SK-N-SH treated with all-trans-retinoic acid at 6 μM for 48 hours (cell line): ENCODE results near the gene CRELD2.

Source experiments
- ATAC-seq: fragments of 200-7000 bp; cut with Tn5 transposase; 3 replicates; pipeline ENCODE4 v1.9.1; 2020; ENCODE audit warnings: mild to moderate bottlenecking, moderate library complexity
- CSDC2 ChIP-seq: fragments of 250-450 bp; sonication (Bioruptor Pico); IDR thresholded peaks from 2 replicates; pipeline ENCODE4 v1.5.0; 2020; ENCODE audit warnings: mild to moderate bottlenecking, moderate library complexity
- ESRRG ChIP-seq: fragments of 250-450 bp; sonication (Bioruptor Pico); IDR thresholded peaks from 2 replicates; pipeline ENCODE4 v1.6.1; 2021; ENCODE audit warnings: mild to moderate bottlenecking
- GLIS3 ChIP-seq: fragments of 250-450 bp; sonication (Bioruptor Pico); IDR thresholded peaks from 2 replicates; pipeline ENCODE4 v1.5.0; 2020; ENCODE audit warnings: mild to moderate bottlenecking, moderate library complexity
- PPARA ChIP-seq: fragments of 250-450 bp; sonication (Bioruptor Pico); IDR thresholded peaks from 2 replicates; pipeline ENCODE4 v1.5.0; 2020; ENCODE audit warnings: mild to moderate bottlenecking, borderline replicate concordance
- SNAI2 ChIP-seq: fragments of 250-450 bp; sonication (Bioruptor Pico); IDR thresholded peaks from 2 replicates; pipeline ENCODE4 v1.5.0; 2020; ENCODE audit warnings: mild to moderate bottlenecking, moderate library complexity
- TCF4 ChIP-seq: fragments of 250-450 bp; sonication (Bioruptor Pico); IDR thresholded peaks from 2 replicates; pipeline ENCODE4 v1.8.0; 2021; ENCODE audit warnings: mild to moderate bottlenecking, moderate library complexity, borderline replicate concordance
- TOX ChIP-seq: fragments of 250-450 bp; sonication (Bioruptor Pico); IDR thresholded peaks from 2 replicates; pipeline ENCODE4 v1.8.0; 2021; ENCODE audit warnings: mild to moderate bottlenecking, moderate library complexity, borderline replicate concordance
- TSHZ2 ChIP-seq: fragments of 250-450 bp; sonication (Bioruptor Pico); IDR thresholded peaks from 2 replicates; pipeline ENCODE4 v1.5.0; 2020; ENCODE audit warnings: mild to moderate bottlenecking, moderate library complexity
- ZC3H10 ChIP-seq: fragments of 250-450 bp; sonication (Bioruptor Pico); IDR thresholded peaks from 2 replicates; pipeline ENCODE4 v1.5.1; 2021; ENCODE audit warnings: mild to moderate bottlenecking, moderate library complexity
- ZFP3 ChIP-seq: fragments of 250-450 bp; sonication (Bioruptor Pico); IDR thresholded peaks from 2 replicates; pipeline ENCODE4 v1.5.0; 2020; ENCODE audit warnings: mild to moderate bottlenecking, moderate library complexity
- ZNF8 ChIP-seq: fragments of 450-650 bp; formaldehyde crosslinking; IDR thresholded peaks from 2 replicates; pipeline ENCODE4 v1.5.0; 2020; ENCODE audit warnings: mild to moderate bottlenecking, moderate library complexity
- TF ChIP-seq, protein P1 (sequence below): fragments of 250-450 bp; sonication (Bioruptor Pico); IDR thresholded peaks from 2 replicates; pipeline ENCODE4 v1.8.0; 2020; ENCODE audit warnings: mild to moderate bottlenecking, moderate library complexity, borderline replicate concordance
- TF ChIP-seq, protein P2 (sequence below): fragments of 250-450 bp; sonication (Bioruptor Pico); IDR thresholded peaks from 2 replicates; pipeline ENCODE4 v1.5.1; 2020; ENCODE audit warnings: low read depth, mild to moderate bottlenecking, moderate library complexity
- TF ChIP-seq, protein P3 (sequence below): fragments of 250-450 bp; sonication (Bioruptor Pico); IDR thresholded peaks from 2 replicates; pipeline ENCODE4 v1.5.1; 2021; ENCODE audit warnings: mild to moderate bottlenecking, moderate library complexity
- TF ChIP-seq, protein P4 (sequence below): fragments of 250-450 bp; sonication (Bioruptor Pico); IDR thresholded peaks from 2 replicates; pipeline ENCODE4 v1.8.0; 2021; ENCODE audit warnings: low read depth, mild to moderate bottlenecking, moderate library complexity, borderline replicate concordance

CRELD2 gene

DNA sequence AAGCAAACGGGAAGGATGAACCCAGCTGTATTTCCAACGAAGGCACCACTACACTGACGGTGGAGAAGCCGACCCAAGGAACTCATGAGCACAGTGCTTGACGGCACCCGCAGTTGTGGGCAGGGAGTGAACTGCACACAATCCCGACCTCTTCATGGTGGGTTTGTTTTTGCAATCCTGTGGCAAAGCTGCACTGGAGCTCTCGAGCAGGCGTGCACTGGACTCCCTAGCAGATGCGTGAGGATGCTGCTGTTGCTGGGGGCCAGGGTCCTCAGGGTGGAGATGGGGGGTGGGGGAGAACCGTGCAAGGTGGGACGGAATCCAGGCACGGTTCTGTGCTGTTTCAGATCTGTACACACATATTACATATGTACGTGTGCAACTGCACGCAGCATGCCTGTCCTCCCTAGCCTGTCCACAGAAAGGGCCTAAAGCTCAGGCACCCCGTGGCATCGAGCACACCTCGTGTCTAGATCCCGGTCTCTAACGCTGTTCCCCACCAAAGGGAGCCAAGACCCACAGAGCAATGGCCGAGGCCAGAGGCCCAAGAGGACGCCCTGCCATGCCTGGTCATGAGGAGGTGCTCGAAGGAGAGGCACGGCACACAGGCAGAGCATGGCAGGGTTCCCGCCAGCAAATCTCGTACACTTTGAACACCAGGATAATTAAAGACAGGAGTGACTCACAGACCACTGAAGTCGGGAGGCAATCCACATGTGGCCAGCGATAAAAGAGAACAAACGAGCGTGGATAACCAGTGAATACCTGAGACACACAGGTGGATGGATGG is 17.8 kb upstream of the CRELD2 start (continued):
- TF ChIP-seq, protein P1, sequence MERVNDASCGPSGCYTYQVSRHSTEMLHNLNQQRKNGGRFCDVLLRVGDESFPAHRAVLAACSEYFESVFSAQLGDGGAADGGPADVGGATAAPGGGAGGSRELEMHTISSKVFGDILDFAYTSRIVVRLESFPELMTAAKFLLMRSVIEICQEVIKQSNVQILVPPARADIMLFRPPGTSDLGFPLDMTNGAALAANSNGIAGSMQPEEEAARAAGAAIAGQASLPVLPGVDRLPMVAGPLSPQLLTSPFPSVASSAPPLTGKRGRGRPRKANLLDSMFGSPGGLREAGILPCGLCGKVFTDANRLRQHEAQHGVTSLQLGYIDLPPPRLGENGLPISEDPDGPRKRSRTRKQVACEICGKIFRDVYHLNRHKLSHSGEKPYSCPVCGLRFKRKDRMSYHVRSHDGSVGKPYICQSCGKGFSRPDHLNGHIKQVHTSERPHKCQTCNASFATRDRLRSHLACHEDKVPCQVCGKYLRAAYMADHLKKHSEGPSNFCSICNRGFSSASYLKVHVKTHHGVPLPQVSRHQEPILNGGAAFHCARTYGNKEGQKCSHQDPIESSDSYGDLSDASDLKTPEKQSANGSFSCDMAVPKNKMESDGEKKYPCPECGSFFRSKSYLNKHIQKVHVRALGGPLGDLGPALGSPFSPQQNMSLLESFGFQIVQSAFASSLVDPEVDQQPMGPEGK (CRISPR knock-in tag), result no peak
- TF ChIP-seq ZC3H10 (CRISPR knock-in tag) (no peak), ESRRG (CRISPR knock-in tag) (no peak), ZFP3 (CRISPR knock-in tag) (no peak)

GRCh38 chr22:49901457-49901856 is 17.0 kb upstream of the CRELD2 start:
- TF ChIP-seq ZC3H10 (CRISPR knock-in tag) (no peak), TOX (no peak), TSHZ2 (CRISPR knock-in tag) (no peak), TCF4 (no peak), ZFP3 (CRISPR knock-in tag) (no peak), CSDC2 (CRISPR knock-in tag) (no peak), ZNF8 (CRISPR knock-in tag) (no peak), SNAI2 (no peak)
- TF ChIP-seq, protein P2, sequence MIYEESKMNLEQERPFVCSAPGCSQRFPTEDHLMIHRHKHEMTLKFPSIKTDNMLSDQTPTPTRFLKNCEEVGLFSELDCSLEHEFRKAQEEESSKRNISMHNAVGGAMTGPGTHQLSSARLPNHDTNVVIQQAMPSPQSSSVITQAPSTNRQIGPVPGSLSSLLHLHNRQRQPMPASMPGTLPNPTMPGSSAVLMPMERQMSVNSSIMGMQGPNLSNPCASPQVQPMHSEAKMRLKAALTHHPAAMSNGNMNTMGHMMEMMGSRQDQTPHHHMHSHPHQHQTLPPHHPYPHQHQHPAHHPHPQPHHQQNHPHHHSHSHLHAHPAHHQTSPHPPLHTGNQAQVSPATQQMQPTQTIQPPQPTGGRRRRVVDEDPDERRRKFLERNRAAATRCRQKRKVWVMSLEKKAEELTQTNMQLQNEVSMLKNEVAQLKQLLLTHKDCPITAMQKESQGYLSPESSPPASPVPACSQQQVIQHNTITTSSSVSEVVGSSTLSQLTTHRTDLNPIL (CRISPR knock-in tag), result no peak
- TF ChIP-seq, protein P3, sequence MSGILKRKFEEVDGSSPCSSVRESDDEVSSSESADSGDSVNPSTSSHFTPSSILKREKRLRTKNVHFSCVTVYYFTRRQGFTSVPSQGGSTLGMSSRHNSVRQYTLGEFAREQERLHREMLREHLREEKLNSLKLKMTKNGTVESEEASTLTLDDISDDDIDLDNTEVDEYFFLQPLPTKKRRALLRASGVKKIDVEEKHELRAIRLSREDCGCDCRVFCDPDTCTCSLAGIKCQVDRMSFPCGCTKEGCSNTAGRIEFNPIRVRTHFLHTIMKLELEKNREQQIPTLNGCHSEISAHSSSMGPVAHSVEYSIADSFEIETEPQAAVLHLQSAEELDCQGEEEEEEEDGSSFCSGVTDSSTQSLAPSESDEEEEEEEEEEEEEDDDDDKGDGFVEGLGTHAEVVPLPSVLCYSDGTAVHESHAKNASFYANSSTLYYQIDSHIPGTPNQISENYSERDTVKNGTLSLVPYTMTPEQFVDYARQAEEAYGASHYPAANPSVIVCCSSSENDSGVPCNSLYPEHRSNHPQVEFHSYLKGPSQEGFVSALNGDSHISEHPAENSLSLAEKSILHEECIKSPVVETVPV, result no peak

DNA sequence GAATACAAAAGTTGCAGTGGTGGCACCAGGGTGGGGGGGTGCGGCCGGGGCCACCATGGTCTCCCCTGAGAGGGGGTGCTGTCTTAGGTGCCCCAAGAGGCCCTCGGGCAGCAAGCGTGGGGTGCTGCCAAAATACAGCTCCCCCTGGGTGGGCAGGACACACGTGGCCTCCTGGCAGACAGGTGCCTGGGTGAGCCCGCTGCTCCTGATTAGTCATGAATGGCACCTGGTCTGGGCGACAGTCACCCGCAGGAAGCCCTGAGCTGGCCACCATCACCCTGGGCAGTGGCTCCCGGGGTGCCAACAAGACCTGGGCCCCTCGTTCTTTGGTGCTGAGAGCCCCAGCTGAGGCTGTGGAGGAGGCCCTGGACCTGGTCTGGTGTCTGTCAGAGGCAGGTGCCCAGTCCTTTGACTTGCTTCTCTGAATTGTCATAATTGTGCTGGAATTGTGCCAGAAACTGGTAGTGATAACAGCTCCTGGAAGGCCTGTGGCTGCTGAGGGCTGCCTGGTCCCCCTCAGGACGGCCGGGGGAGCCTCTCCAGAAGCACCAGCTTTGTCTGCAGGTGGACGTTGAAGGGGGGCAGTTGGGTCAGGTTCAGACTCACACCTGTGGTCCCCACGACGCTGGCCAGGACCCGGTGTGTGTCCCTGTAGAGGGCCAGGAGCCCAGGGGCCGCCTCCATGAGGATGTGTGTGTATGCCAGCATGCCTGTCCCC is 15.0 kb upstream of the CRELD2 start:
- TF ChIP-seq GLIS3, result no peak
- TF ChIP-seq TOX, result no peak
- no peak for TF ChIP-seq PPARA (CRISPR knock-in tag)
- TF ChIP-seq, protein P4, sequence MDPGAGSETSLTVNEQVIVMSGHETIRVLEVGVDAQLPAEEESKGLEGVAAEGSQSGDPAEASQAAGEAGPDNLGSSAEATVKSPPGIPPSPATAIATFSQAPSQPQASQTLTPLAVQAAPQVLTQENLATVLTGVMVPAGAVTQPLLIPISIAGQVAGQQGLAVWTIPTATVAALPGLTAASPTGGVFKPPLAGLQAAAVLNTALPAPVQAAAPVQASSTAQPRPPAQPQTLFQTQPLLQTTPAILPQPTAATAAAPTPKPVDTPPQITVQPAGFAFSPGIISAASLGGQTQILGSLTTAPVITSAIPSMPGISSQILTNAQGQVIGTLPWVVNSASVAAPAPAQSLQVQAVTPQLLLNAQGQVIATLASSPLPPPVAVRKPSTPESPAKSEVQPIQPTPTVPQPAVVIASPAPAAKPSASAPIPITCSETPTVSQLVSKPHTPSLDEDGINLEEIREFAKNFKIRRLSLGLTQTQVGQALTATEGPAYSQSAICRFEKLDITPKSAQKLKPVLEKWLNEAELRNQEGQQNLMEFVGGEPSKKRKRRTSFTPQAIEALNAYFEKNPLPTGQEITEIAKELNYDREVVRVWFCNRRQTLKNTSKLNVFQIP (CRISPR knock-in tag), result no peak
- ATAC-seq, result no peak

More at GRCh38 chr22:49901457-49901856, 17.0 kb upstream of the CRELD2 start:
- no peak for ATAC-seq

- no peak for TF ChIP-seq ZC3H10 (CRISPR knock-in tag)
- TF ChIP-seq SNAI2, result no peak
- TF ChIP-seq, protein P4 (CRISPR knock-in tag), result no peak
- no peak for TF ChIP-seq TCF4
- no peak for ATAC-seq
These were observed 14.4 kb upstream of the CRELD2 start for GRCh38 chr22:49904040-49904369.
